HCT116 (cell line): ENCODE data around the gene TRMU.

Experiments
- EGR1 ChIP-seq: IDR thresholded peaks from 2 replicates; pipeline ENCODE4 v1.6.1; 2012; ENCODE audit warnings: low read depth
- EZH2 ChIP-seq: fragments of 200-600 bp; sonication (generic); IDR thresholded peaks from 2 replicates; pipeline ENCODE4 v1.6.1; 2017; ENCODE audit warnings: antibody characterized with exemption, mixed run types
- EZH2phosphoT487 ChIP-seq: fragments of 200-600 bp; IDR thresholded peaks from 2 replicates; pipeline ENCODE4 v1.6.1; 2018; ENCODE audit warnings: antibody characterized with exemption, borderline replicate concordance
- FOSL1 ChIP-seq: IDR thresholded peaks from 2 replicates; pipeline ENCODE4 v1.6.1; 2012; ENCODE audit warnings: low read depth
- JUND ChIP-seq: IDR thresholded peaks from 2 replicates; pipeline ENCODE4 v1.6.1; 2012
- POLR2A ChIP-seq: IDR thresholded peaks from 2 replicates; pipeline ENCODE4 v1.7.0; 2011; ENCODE audit warnings: borderline replicate concordance; ENCODE audit not compliant: insufficient read depth, insufficient read length; ENCODE audit errors: extremely low read depth
- POLR2AphosphoS5 ChIP-seq: IDR thresholded peaks from 2 replicates; pipeline ENCODE4 v1.6.1; 2011; ENCODE audit warnings: mild to moderate bottlenecking, low read depth, low read length, moderate library complexity
- SP1 ChIP-seq: IDR thresholded peaks from 2 replicates; pipeline ENCODE4 v1.6.1; 2012; ENCODE audit warnings: low read depth
- SRF ChIP-seq: IDR thresholded peaks from 2 replicates; pipeline ENCODE4 v1.6.1; 2012; ENCODE audit warnings: low read depth
- ZNF274 ChIP-seq: fragments of 200-500 bp; sonication (Bioruptor generic); IDR thresholded peaks from 2 replicates; pipeline ENCODE4 v1.6.1; 2014; ENCODE audit warnings: mild to moderate bottlenecking, low read depth, low read length, inconsistent platforms
- TF ChIP-seq, protein P1 (sequence below), 3 experiments: fragments of 200-600 bp in 1 of 3; sonication (generic) in 1 of 3; IDR thresholded peaks in 2 of 3; conservative IDR thresholded peaks in 1 of 3; 2 replicates each; pipeline ENCODE4 v1.5.1; 2012 to 2017; ENCODE audit warnings: low read depth in 2 of 3, low read length in 2 of 3, antibody characterized with exemption in 1 of 3, borderline replicate concordance in 1 of 3, control low read depth in 1 of 3, mild to moderate bottlenecking in 1 of 3, mixed read lengths in 1 of 3, mixed run types in 1 of 3, moderate library complexity in 1 of 3; ENCODE audit not compliant: insufficient read depth in 1 of 3

GRCh38 chr22:46360891-46361290, 25.4 kb downstream of the TRMU start:
- no peak for TF ChIP-seq JUND
- TF ChIP-seq, protein P1, sequence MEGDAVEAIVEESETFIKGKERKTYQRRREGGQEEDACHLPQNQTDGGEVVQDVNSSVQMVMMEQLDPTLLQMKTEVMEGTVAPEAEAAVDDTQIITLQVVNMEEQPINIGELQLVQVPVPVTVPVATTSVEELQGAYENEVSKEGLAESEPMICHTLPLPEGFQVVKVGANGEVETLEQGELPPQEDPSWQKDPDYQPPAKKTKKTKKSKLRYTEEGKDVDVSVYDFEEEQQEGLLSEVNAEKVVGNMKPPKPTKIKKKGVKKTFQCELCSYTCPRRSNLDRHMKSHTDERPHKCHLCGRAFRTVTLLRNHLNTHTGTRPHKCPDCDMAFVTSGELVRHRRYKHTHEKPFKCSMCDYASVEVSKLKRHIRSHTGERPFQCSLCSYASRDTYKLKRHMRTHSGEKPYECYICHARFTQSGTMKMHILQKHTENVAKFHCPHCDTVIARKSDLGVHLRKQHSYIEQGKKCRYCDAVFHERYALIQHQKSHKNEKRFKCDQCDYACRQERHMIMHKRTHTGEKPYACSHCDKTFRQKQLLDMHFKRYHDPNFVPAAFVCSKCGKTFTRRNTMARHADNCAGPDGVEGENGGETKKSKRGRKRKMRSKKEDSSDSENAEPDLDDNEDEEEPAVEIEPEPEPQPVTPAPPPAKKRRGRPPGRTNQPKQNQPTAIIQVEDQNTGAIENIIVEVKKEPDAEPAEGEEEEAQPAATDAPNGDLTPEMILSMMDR (IDR thresholded peaks at IDR 0.05 in 2 of 3, conservative IDR thresholded peaks at IDR 0.05 in 1 of 3; ENCODE audit: borderline replicate concordance in 1 of 3, insufficient read depth in 1 of 3, low read depth in 2 of 3, low read length in 2 of 3) = no peak
- TF ChIP-seq EZH2 = no peak
- no peak for TF ChIP-seq ZNF274
- no peak for TF ChIP-seq POLR2AphosphoS5
- no peak for TF ChIP-seq POLR2A
- TF ChIP-seq EZH2phosphoT487 = no peak
- TF ChIP-seq SP1 = no peak
- TF ChIP-seq FOSL1 = no peak
- no peak for TF ChIP-seq EGR1
- TF ChIP-seq SRF = no peak
